ENCODE measurements around the gene COMMD10. TPM values are rescaled to one million over a fixed set of nuclear protein-coding genes. Genes with fewer than 3 reads are reported as not detected.

The COMMD10 gene
- total RNA-seq, 4 donors from 2014 or later = 10.6 to 34.6 (median 15.2) TPM

DNA sequence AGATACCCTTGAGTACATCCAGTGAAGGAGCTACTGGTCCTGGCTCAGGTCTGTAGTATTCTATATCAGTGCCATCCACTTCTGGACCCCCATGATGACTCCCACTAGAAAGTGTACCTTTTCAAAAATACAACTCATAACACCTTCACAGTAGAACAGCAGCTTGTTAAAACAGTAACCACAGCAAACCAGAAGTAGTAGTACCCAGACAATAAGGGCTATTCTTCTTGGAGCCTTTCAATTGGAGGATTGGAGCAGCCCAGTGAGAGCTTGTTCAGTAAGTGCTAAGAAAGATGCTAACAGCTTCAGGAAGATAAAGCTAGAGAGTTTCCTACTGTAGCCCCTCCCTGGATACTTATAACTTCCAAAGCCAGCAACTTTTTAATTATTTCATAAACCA lies 42.5 kb upstream of the COMMD10 start:
- TF ChIP-seq, protein P1, sequence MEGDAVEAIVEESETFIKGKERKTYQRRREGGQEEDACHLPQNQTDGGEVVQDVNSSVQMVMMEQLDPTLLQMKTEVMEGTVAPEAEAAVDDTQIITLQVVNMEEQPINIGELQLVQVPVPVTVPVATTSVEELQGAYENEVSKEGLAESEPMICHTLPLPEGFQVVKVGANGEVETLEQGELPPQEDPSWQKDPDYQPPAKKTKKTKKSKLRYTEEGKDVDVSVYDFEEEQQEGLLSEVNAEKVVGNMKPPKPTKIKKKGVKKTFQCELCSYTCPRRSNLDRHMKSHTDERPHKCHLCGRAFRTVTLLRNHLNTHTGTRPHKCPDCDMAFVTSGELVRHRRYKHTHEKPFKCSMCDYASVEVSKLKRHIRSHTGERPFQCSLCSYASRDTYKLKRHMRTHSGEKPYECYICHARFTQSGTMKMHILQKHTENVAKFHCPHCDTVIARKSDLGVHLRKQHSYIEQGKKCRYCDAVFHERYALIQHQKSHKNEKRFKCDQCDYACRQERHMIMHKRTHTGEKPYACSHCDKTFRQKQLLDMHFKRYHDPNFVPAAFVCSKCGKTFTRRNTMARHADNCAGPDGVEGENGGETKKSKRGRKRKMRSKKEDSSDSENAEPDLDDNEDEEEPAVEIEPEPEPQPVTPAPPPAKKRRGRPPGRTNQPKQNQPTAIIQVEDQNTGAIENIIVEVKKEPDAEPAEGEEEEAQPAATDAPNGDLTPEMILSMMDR (IDR thresholded peaks at IDR 0.05 in 4 of 5, conservative IDR thresholded peaks at IDR 0.05 in 1 of 5) = no peak
- no peak for TF ChIP-seq POLR2A (IDR thresholded peaks at IDR 0.05)
- H3K27me3 ChIP-seq = no peaks in the 10 kb centered on the region
- intact Hi-C loops (cut with DNase I; ENCODE audit: low total_unique reads) = no loop called here

DNA sequence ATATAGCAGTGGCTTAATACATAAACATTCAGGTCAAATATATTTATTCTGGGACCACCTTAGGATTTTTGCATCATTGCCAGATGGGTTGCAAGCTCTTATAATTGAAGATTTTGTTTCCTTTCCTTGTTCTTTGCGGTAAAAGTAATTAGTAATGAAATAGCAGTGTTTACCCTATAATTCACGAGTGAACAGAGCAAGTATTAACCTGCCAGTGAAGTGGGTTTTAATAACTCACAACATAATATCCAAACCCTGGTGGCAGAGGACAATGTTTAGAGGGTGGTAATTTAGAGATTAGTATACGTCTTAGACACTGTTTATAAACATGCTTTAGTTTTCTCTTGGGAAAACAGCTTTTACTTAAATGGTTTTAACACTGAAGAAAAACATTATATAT lies 40.8 kb upstream of the COMMD10 start:
- Histone ChIP-seq H3K4me1 (no peaks in the 10 kb centered on the region), H3K9me3 (no peaks in the 10 kb centered on the region), H3K27ac (no peak overlapping the region), H3K27me3 (no peaks in the 10 kb centered on the region), H3K36me3 (no peaks in the 10 kb centered on the region), H3K4me3 (no peak overlapping the region)
- in situ Hi-C loops (cut with MboI; ENCODE audit: low sequenced_read_pairs in 4 of 4) = no loop called here
- intact Hi-C loops (cut with DNase I; ENCODE audit: low total_unique reads) = no loop called here
- ATAC-seq = no peak
- DNase-seq = no peak
- TF ChIP-seq, protein P1 (IDR thresholded peaks at IDR 0.05 in 4 of 5, conservative IDR thresholded peaks at IDR 0.05 in 1 of 5) = no peak
- TF ChIP-seq POLR2A (IDR thresholded peaks at IDR 0.05) = no peak

More for the DNA sequence above, 42.5 kb upstream of the COMMD10 start:
- Histone ChIP-seq H3K9me3 (no peaks in the 10 kb centered on the region), H3K36me3 (no peaks in the 10 kb centered on the region), H3K4me3 (no peak overlapping the region), H3K27ac (no peak overlapping the region), H3K4me1 (no peaks in the 10 kb centered on the region)
- ATAC-seq (no peak), DNase-seq (no peak)
- in situ Hi-C loops (cut with MboI; ENCODE audit: low sequenced_read_pairs in 4 of 4) = no loop called here

DNA sequence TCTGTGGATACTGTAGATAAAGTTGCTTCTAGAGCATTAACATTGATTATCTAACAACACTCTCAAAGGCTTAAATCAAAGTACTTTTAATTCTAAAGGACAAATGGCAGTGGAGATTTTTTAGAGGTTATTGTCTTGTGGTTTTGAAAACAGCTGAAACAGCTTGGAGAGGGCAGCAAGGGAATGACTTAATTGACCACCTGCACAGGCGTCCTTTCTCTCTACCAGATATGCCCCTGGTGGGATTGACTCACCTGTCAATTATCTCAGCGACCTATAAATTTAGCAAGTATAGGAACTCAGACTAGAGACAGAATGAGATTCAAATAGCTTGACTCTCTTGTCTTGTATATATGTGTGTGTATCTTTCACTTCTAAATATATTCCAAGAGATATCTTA lies 39.0 kb upstream of the COMMD10 start:
- H3K4me3 ChIP-seq = no peak overlapping the region
- TF ChIP-seq POLR2A (IDR thresholded peaks at IDR 0.05) = no peak
- TF ChIP-seq, protein P1 (IDR thresholded peaks at IDR 0.05 in 4 of 5, conservative IDR thresholded peaks at IDR 0.05 in 1 of 5) = no peak
- DNase-seq = no peak
- no peaks in the 10 kb centered on the region for H3K9me3 ChIP-seq
- H3K27me3 ChIP-seq = no peaks in the 10 kb centered on the region
- intact Hi-C loops (cut with DNase I; ENCODE audit: low total_unique reads) = no loop called here
- H3K27ac ChIP-seq = no peak overlapping the region
- no peak for ATAC-seq
- H3K4me1 ChIP-seq = no peaks in the 10 kb centered on the region
- in situ Hi-C loops (cut with MboI; ENCODE audit: low sequenced_read_pairs in 4 of 4) = no loop called here
- H3K36me3 ChIP-seq = no peaks in the 10 kb centered on the region

DNA sequence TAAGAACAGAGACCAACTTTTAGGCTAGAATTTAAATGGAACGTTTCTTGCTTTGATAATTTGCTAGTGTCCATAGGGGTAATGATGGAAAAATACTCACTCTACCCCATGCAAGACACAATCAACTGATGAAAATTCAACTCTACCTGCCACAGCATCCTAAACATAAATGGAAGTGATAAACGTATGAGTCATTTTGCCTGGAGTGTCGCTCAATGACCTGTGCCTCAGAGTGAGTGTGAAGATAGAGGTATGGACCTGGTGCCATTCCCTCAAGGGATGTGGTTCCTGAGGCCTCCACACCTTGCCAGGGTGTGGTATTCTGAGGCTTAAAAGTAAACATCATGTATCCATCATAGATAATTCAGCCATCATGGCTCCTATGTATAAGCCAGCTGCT lies 38.6 kb upstream of the COMMD10 start:
- intact Hi-C loops (cut with DNase I; ENCODE audit: low total_unique reads) = no loop called here
- TF ChIP-seq, protein P1 (IDR thresholded peaks at IDR 0.05 in 4 of 5, conservative IDR thresholded peaks at IDR 0.05 in 1 of 5) = no peak
- TF ChIP-seq POLR2A (IDR thresholded peaks at IDR 0.05) = no peak

DNA sequence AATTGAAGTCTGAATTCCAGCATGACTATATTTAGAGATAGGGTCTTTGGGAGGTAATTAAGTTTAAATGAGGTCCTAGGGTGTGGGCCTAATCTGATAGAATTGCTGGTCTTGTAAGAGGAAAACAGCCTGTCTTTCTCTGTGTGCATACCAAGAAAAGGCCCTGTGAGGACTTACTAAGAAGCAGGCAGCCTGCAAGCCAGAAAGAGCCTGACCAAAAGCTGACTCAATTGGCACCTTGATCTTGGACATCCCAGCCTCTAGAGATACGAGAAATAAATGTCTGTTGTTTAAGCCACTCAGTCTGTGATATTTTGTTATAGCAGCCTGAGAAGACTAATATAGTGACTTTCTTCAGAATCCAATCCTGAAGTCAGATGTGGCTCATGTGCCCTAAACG lies 38.0 kb upstream of the COMMD10 start:
- Histone ChIP-seq H3K4me3 (no peak overlapping the region), H3K36me3 (no peaks in the 10 kb centered on the region), H3K9me3 (no peaks in the 10 kb centered on the region), H3K4me1 (no peaks in the 10 kb centered on the region), H3K27ac (no peak overlapping the region), H3K27me3 (no peaks in the 10 kb centered on the region)
- ATAC-seq (no peak), DNase-seq (no peak)
- intact Hi-C loops (cut with DNase I; ENCODE audit: low total_unique reads) (no loop called here), in situ Hi-C loops (cut with MboI; ENCODE audit: low sequenced_read_pairs in 4 of 4) (no loop called here)
- TF ChIP-seq POLR2A (IDR thresholded peaks at IDR 0.05) = no peak
- TF ChIP-seq, protein P1 (IDR thresholded peaks at IDR 0.05 in 4 of 5, conservative IDR thresholded peaks at IDR 0.05 in 1 of 5) = no peak

More for the DNA sequence above, 38.6 kb upstream of the COMMD10 start:
- no peaks in the 10 kb centered on the region for H3K27me3 ChIP-seq
- DNase-seq (no peak), ATAC-seq (no peak)
- H3K4me3 ChIP-seq = no peak overlapping the region
- no peaks in the 10 kb centered on the region for H3K9me3 ChIP-seq
- no peaks in the 10 kb centered on the region for H3K36me3 ChIP-seq
- no peaks in the 10 kb centered on the region for H3K4me1 ChIP-seq
- in situ Hi-C loops (cut with MboI; ENCODE audit: low sequenced_read_pairs in 4 of 4) = no loop called here
- no peak overlapping the region for H3K27ac ChIP-seq
